HG02885 (cell line): ENCODE data around the gene SSX2IP.
"Not testable (repeated sequence)": the region's sequence is repeated elsewhere in the genome, so short reads cannot be mapped to it uniquely, and the experiment has no call there.

Experiments
- ATAC-seq: cut with Tn5 transposase; IDR thresholded peaks from one replicate; pipeline ENCODE4 v1.9.1; 2021; ENCODE audit warnings: mild to moderate bottlenecking; ENCODE audit not compliant: unreplicated experiment, poor library complexity

Gene SSX2IP

DNA sequence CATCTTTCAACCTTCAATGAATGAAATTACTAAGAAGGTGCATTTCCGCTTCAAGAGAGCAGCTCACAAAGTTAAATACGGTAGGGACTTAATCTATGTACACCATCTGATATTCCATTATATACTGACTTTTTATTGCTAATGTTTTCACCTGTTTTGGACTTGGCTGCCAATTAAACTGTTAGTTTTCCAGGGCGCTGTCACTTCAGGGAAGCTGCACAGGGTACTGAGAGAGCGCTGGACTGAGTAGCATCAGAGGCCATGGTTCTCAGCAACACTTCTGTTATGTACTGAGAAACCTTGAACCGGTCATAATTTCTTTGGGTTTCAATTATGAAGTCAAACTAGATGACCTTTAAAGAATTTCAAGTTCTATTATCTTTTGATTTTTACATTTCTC, 8.2 kb downstream of the SSX2IP start:
- ATAC-seq: no peak

DNA sequence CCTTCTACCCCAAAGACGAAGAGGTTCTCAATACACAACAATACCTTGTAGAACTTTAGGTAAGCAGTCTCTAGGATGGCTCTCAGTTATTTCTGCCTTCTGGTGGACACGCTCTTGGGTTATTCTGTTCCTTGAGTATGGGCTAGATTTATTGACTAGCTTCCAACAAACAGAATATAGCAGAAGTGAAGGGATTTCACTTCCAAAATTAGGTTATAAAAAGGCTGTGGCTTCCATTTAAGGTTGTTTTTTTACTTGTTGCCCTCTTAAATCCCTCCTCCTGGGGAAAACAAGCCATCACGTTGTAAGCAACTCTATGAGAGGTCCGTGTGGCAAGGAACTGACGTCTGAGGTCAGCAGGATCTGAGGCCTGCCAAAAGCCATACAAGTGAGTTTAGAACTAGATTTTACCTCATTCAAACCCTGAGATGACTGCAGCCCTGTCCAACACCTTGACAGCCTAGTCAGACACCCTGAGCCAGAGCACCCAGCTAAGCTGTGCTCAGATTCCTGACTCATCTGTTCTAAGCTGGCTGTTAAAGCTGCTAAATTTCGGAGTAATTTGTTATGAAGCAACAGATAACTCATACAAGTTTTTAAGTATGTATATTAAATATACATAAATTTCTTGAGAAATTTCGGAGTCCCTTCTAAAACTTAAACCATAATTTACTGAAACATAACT, 12.7 kb downstream of the SSX2IP start:
- ATAC-seq: no peak

DNA sequence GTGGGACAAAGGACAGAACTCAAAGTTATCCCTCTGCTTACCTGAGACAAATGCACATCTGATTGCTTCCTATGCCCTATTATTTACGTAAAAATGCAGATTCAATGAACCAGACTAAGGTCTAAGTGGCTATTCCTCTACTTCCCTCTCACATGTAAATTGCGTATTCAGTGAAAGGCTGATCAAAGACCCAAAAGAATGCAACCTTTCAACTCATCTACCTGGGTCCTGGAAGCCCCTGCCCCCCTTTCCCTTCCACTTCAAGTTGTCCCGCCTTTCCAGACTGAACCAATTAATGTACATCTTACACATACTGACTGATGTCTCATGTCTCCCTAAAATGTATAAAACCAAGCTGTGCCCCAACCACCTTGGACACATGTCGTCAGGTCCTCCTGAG, 14.6 kb downstream of the SSX2IP start:
- ATAC-seq: no peak

- no peak for ATAC-seq
These were observed 15.2 kb downstream of the SSX2IP start for GRCh38 chr1:84675106-84675505.

GRCh38 chr1:84674705-84675104, 15.6 kb downstream of the SSX2IP start:
- no peak for ATAC-seq

DNA sequence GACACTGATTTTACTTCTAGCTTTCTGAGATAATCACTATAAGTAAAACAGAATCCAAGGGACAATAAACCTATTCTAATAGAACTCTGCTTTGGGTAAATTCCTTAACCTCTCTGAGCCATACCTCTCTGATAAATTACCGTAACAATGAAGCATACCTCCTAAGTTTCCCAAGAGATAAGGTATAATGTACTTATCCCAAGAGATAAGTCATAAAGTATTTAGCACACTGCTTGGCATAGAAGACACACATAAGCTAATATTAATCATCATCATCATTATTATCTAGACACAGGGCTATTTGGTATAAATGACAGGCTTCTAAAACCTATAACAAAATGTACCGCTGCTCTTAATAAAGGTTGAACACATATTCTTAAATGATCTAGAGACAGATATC, 16.2 kb downstream of the SSX2IP start:
- ATAC-seq: no peak

- no peak for ATAC-seq
These were observed 18.0 kb downstream of the SSX2IP start for GRCh38 chr1:84672080-84672854.

GRCh38 chr1:84669831-84670230, 20.4 kb downstream of the SSX2IP start:
- ATAC-seq: no peak

DNA sequence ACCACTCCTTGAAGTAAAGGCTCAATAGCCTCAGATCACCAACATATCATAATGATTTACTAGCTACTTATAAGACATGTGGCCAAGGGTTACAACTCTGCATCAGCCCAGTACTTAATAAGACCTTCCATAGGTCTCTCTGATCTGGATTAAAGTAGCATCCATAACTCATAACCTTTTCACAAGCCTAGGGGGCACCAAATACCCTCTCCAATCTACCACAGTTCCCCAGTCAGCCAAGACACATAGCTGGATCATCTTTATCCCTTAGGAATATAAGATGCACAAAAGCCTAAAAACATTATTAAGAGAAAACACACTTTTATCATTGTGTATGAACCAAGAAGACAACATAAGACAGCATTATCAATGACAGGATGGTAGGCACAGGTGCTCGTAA, 22.1 kb downstream of the SSX2IP start:
- no peak for ATAC-seq

- no peak for ATAC-seq
These were observed 24.5 kb downstream of the SSX2IP start for GRCh38 chr1:84665703-84666317.

GRCh38 chr1:84653130-84653677, 37.1 kb downstream of the SSX2IP start:
- no peak for ATAC-seq

GRCh38 chr1:84644472-84644871, 45.8 kb downstream of the SSX2IP start:
- no peak for ATAC-seq

DNA sequence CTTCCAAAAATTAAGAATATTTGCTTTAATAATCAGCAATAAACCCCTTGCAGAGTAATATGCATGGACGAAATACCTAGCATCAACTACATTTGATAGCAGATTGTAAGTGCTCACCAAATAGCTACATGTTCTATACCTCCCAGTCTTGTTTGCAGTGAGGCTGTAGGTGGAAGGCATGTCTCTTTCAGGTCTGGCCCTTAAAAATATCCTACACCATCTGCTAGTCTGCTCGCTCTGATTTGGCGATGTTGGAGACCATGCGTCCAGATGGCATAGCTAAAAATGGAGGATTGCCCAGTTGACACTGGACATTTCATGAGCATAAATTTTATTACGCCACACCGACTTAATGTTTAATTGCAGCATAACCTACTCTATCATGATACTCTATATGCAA, 47.1 kb downstream of the SSX2IP start:
- ATAC-seq: no peak

GRCh38 chr1:84642774-84643173, 47.5 kb downstream of the SSX2IP start:
- no peak for ATAC-seq

GRCh38 chr1:84639731-84640130, 50.5 kb downstream of the SSX2IP start:
- not testable (repeated sequence) for ATAC-seq

DNA sequence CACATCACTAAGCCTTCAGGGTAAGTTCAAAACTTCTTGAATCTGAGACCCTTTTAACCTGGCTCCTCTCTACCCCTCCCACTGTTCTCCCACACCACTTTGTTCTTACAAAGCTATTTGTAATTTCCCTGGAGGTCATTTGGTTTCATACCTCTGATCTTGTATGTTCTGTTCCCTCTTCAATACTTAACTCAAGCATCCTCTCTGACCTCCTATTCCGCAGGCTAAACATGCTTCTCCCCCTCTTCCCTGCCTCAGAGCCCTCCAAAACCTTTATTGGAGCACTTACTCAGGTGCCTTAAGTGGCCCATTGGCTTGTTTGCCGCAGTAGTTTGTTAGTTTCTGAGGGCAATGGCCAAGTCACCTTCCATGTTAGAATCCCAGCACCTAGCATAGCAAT, 54.8 kb downstream of the SSX2IP start:
- ATAC-seq: no peak

DNA sequence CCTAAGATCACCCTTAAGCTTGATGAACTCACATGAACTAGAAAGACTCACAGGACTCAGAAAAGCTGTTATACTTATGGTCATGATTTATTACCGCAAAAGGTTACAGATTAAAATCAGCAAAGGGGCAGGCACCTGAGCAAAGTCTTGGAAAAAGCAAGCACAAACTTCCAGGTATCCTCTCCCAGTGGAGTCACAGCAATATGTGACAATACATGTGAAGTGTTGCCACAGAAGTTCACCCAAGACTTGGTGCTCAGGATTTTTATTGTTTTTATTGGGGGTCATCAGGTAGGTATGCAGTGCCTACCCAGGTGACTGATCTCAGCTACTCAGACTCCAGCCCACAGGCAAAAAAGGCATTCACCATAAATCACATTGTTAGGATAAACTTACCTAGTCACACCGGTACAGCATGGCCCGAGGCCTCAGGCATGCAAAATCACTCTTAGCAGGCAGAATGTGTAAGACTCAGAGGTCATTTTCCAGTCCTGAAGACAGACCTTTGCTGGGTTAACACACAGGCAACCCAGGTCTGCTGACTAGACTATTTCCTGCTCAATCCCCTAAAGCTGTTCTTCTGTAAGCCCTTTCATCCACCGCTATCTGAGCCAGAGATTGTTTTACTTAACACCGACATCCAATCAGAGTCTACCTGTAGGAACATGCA, 55.6 kb downstream of the SSX2IP start:
- ATAC-seq: no peak

GRCh38 chr1:84632673-84633434, 57.4 kb downstream of the SSX2IP start:
- no peak for ATAC-seq

DNA sequence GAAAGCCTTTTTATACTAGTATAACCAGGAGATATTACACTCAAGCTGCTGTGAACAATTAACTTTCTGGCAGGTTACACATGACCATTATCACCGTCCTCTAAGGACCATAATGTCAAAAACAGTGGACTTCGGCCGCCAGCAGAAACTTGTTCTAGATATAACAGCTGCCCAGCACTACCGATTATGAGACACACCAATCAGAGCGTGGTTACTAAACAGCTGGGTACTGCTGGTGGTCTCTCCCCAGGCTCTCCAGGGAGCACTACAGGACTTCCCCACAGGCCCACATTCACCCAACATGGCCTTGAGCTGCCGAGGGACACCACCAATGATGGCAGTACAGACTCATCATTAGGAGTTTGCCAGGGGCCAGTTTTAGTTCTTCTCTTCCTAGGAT, 58.1 kb downstream of the SSX2IP start:
- ATAC-seq: no peak

DNA sequence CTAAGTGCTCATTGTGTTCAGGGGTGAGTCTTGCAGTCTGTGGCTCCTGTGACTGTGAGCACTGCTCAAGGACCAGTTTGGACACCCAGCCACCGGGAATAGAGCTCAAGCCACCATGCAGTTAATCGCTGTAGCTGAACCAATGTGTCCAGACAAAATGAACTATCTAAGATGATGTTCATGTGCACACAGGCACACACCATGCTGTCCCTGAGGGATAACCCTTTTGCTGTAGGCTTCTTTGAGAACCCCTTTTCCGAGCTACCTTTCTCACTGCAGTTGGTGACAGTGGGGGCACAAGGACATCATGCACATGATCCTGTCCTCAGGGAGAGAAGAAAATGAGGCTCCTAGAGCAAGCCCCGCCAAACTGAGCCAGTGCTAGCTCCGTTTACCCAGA, 65.4 kb downstream of the SSX2IP start:
- ATAC-seq: no peak
